ENCODE data around the gene CRB3. TPM values are rescaled to one million over a fixed set of nuclear protein-coding genes. Genes with fewer than 3 reads are reported as not detected.

CRB3 gene
- total and polyA plus RNA-seq, 9 of the 15 experiments (the other 6 are each of a cell fraction or from before 2014, with no cell fraction given), result 0.49 TPM; not detected in 8

- TF ChIP-seq MYC (IDR thresholded peaks at IDR 0.05; ENCODE audit: low read depth, low read length) (no peak), MYC (CRISPR knock-in tag; IDR thresholded peaks at IDR 0.05; ENCODE audit: borderline replicate concordance, low read depth) (peak; percentile 13; the same call in 1 of the 2 replicates), ZBTB33 (CRISPR knock-in tag; IDR thresholded peaks at IDR 0.05) (peak; percentile 56), EHMT2 (IDR thresholded peaks at IDR 0.05) (no peak), ZNF212 (CRISPR knock-in tag; IDR thresholded peaks at IDR 0.05) (0 out of 2 replicates have a peak, but pooled peaks have one; percentile 1), ATF4 (CRISPR knock-in tag; IDR thresholded peaks at IDR 0.05) (no peak), NFRKB (IDR thresholded peaks at IDR 0.05; ENCODE audit: low read depth) (peak; percentile 91; the same call in 1 of the 2 replicates), CHAMP1 (IDR thresholded peaks at IDR 0.05) (no peak), ID3 (CRISPR knock-in tag; IDR thresholded peaks at IDR 0.05) (no peak), ID3 (tag; IDR thresholded peaks at IDR 0.05) (peak; percentile 83; the same call in 1 of the 2 replicates), TEAD4 (IDR thresholded peaks at IDR 0.05; ENCODE audit: low read length) (no peak), TEAD4 (CRISPR knock-in tag; IDR thresholded peaks at IDR 0.05; ENCODE audit: borderline replicate concordance) (no peak), ZNF12 (CRISPR knock-in tag; IDR thresholded peaks at IDR 0.05) (peak; percentile 13; the same call in 1 of the 2 replicates), ZNF707 (CRISPR knock-in tag; conservative IDR thresholded peaks at IDR 0.05) (0 out of 2 replicates have a peak, but pooled peaks have one; percentile 1), ARID2 (IDR thresholded peaks at IDR 0.05) (no peak), ETS2 (tag; IDR thresholded peaks at IDR 0.05; ENCODE audit: borderline replicate concordance, poor library complexity, severe bottlenecking) (no peak), ZNF395 (CRISPR knock-in tag; IDR thresholded peaks at IDR 0.05) (peak; percentile 18; the same call in 1 of the 2 replicates), STAT5B (CRISPR knock-in tag; IDR thresholded peaks at IDR 0.05) (no peak), ZNF224 (CRISPR knock-in tag; IDR thresholded peaks at IDR 0.05) (0 out of 2 replicates have a peak, but pooled peaks have one; percentile 6), SPI1 (IDR thresholded peaks at IDR 0.05; ENCODE audit: borderline replicate concordance, low read depth, low read length) (peak; percentile 56)
Observed at GRCh38 chr19:6425732-6426620, 38.1 kb upstream of the CRB3 start (continued).

Data from K562 (cell line).